Activated CD4-positive, CD25-positive, alpha-beta regulatory T cell treated with anti-CD3 and anti-CD28 coated beads, Interleukin-2, amount 50 U/mL, for 24 hours (primary cell): ENCODE data around the gene FLT3LG.

Experiments used
- ATAC-seq, 2 donors: fragments of 150-1000 bp; cut with Tn5 transposase; one replicate each; pipeline ENCODE4 v1.10.0; 2021; ENCODE audit warnings: mild to moderate bottlenecking in 1 of 2, moderate library complexity in 1 of 2

The FLT3LG gene

DNA sequence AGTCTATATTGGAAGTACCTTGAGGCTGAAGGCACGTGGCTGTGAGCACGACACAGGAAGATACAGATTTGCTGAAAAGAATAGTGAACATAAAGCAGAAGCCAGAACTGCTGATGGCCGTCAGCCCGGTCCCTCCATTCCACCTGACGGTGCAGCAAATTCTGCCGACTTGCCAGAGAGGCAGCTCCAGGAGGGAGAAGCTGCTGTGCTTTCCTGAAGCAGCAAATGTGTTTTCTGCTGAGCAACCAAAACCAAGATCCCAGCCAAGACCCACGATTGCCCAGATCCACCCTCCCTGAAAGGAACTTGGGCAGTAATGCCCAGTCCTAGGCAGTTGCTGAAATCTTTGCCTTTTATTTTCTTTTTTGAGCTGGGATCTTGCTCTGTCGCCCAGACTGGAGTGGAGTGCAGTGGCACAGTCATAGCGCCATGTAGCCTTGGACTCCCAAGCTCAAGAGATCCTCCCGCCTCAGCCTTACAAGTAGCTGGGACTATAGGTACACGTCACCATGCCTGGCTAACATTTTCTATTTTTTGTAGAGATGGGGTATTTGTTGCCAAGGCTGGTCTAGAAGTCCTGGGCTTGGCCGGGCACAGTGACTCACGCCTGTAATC is 46.8 kb downstream of the FLT3LG start:
- ATAC-seq = no peak

DNA sequence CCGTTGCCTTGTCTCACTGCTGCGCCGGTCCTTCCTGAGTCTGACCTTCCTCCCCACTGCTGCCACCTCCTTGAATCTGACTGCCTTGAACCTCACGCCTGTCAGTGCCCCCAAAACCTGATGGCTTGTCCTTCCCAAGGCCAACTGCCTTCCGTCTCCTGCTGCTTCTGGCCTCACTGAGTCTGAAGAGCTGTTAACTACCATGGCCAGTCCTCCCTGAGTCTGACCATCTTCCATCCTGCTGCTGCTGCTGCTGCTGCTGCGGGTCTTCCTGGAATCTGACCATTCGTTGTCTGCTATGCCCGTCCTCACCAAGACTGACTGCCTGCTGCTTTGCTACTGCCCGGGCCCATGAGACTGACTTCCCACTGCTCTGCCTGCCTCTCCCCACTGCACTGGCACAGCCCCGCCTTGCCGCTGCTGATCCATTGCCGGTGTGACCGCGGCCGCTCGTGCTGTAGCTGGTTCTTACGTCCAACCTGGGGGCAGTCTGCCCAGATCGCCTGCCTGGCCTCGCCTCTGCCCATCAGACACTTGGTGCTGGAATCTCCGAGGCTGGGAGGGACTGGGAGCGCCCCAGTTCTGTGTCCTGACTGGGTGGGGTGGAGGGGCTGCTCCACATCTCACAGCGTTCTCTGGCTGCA is 50.9 kb downstream of the FLT3LG start:
- ATAC-seq = no peak

GRCh38 chr19:49528211-49528771 is 54.3 kb downstream of the FLT3LG start:
- ATAC-seq = no peak

DNA sequence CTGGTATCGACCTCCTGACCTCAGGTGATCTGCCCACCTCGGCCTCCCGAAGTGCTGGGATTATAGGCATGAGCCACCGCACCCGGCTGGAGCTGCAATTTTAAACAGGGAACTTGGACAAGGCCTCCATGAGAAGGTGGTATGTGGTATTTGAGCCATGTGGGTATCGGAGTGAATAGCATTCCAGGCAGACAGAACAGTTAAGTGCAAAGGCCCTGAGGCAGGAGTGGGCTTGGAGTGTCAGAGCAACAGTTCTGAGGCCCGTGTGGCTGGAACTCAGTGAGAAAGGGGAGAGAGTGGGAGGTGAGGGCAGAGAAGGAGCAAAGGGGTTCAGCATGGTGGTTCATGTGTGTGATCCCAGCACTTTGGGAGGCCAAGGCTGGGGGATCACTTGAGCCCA is 56.7 kb downstream of the FLT3LG start:
- no peak for ATAC-seq

GRCh38 chr19:49533551-49534488 is 59.8 kb downstream of the FLT3LG start:
- ATAC-seq = peak; percentile 90

DNA sequence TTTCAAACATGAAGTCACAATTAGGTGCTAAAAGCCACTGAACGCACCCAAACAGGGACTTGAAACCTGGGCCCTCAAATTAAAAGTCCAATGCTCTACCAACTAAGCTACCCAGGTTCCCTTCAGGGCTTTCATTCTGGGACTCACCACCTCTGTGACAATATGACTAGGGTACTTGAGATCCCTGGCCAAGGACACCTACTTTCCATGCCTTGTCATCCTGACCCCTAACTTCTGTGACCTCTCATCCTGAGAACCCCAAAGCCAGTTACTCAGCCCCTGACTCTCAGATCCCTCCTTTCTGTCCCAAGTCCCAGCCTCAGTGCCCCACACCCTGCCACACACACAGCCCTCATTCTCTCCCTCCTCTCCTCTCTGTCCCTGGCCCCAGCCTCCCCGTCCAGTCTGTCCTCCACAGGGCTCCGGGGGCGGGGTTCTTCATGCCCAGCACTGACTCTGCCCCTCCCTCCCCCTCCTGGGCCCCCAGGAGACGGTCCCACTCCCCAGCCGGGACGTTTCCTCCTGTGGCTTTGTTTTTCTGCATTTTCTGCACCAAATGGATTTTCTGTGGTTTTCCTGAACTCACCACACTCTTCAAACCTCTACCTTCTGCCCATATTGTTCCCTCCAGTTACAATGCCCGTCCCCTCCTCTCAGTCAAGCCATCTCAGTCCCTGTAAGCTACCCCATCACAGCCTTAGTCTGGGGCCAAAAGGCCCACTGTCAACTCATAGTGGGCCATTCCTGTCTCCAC is 60.8 kb downstream of the FLT3LG start:
- ATAC-seq = no peak
